ENCODE measurements around the gene INSC. TPM values are rescaled to one million over a fixed set of nuclear protein-coding genes. Genes with fewer than 3 reads are reported as not detected.

Gene INSC
- total and polyA plus RNA-seq, 2 of the 8 experiments (the other 6 are each of a cell fraction or from before 2014, with no cell fraction given), result 0.58 to 0.59 TPM

DNA sequence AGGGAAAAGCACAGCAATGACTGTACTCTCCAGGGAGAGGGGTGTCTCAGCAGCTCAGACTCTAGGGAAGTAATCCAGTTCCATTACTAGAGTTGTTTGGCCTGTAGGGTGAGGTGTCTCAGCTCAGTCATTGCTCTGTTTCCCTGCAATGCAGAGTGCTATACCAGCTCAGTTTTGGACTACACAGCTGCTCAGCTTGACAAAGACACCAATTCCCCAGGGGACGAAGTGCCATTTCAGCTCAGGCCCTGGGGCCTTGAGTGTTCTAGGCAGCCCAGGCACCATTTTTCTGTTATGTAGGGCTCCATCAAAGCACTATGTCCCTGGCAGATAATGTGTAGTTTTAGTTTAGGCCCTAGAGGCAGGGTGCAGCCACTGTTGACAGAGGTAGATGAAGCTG is 23.1 kb upstream of the INSC start:
- no peak overlapping the region for H3K27ac ChIP-seq (ENCODE audit: low read depth, low read length)
- H3K18ac ChIP-seq (ENCODE audit: extremely low read depth, low read length), result no peak overlapping the region
- WGBS, 2 experiments (ENCODE audit: extremely low coverage in 1 of 2, insufficient coverage in 1 of 2, insufficient read length in 1 of 2, insufficient replicate concordance in 2 of 2, low coverage in 1 of 2, low lambda C conversion rate in 2 of 2, missing lambda C conversion rate in 1 of 2), result 100% methylated on average over 1 of the region's 1 CpG; no CpG with 5 or more reads in 1 of the 2 experiments
- no peaks in the 10 kb centered on the region for H3K4me1 ChIP-seq (replicated peaks in 1 of 4; ENCODE audit: control insufficient read depth in 3 of 4, insufficient read depth in 4 of 4, low read length in 3 of 4)
- no peak overlapping the region for H3K4me2 ChIP-seq (ENCODE audit: insufficient read depth in 1 of 2, low read depth in 2 of 2, low read length in 2 of 2)
- H2BK5ac ChIP-seq (ENCODE audit: low read depth, low read length), result no peak overlapping the region
- H3K79me1 ChIP-seq (ENCODE audit: low read depth, low read length), result no peaks in the 10 kb centered on the region
- no peak overlapping the region for H2AFZ ChIP-seq (ENCODE audit: low read length)
- no peak overlapping the region for H3K56ac ChIP-seq (replicated peaks; ENCODE audit: insufficient read length, low read depth, low read length)
- H3K4me3 ChIP-seq (ENCODE audit: extremely low read depth in 1 of 4, insufficient read depth in 2 of 4, low read depth in 3 of 4, low read length in 4 of 4), result no peak overlapping the region
- H2BK20ac ChIP-seq (ENCODE audit: low read length), result no peak overlapping the region
- H2BK120ac ChIP-seq (replicated peaks; ENCODE audit: low read depth, low read length), result no peak overlapping the region
- H4K20me1 ChIP-seq (replicated peaks in 1 of 2; ENCODE audit: control insufficient read depth in 1 of 2, insufficient read depth in 2 of 2, low read length in 2 of 2), result no peaks in the 10 kb centered on the region
- no peak overlapping the region for H2BK12ac ChIP-seq (ENCODE audit: low read depth, low read length)
- DNase-seq (ENCODE audit: low read depth in 1 of 2, low spot score in 2 of 2), result no peak
- no peaks in the 10 kb centered on the region for H3K79me2 ChIP-seq (ENCODE audit: control insufficient read depth in 1 of 2, insufficient read depth in 2 of 2, low read length in 2 of 2)
- H2AK5ac ChIP-seq (ENCODE audit: low read depth, low read length), result no peak overlapping the region
- no peak overlapping the region for H4K91ac ChIP-seq (replicated peaks; ENCODE audit: insufficient read length, low read length)
- POLR2A ChIA-PET (ENCODE audit: partially characterized antibody), result no interaction called here
- H3K4ac ChIP-seq (replicated peaks; ENCODE audit: insufficient read length, low read depth, low read length), result no peak overlapping the region
- no peaks in the 10 kb centered on the region for H3K27me3 ChIP-seq (replicated peaks in 1 of 4; ENCODE audit: control insufficient read depth in 3 of 4, extremely low read depth in 1 of 4, insufficient read depth in 3 of 4, low read length in 3 of 4)
- no peak overlapping the region for H2BK15ac ChIP-seq (ENCODE audit: low read length)
- H3K23me2 ChIP-seq (ENCODE audit: low read depth, low read length), result no peaks in the 10 kb centered on the region
- FAIRE-seq, result no peak
- H4K5ac ChIP-seq (ENCODE audit: insufficient read length, low read depth, low read length), result no peak overlapping the region
- no peak overlapping the region for H3K23ac ChIP-seq (ENCODE audit: insufficient read length)
- H3K9me3 ChIP-seq (ENCODE audit: insufficient read depth in 2 of 2, low read depth in 1 of 2, low read length in 1 of 2), result no peaks in the 10 kb centered on the region; a peak in 1 of 4 replicates
- no peak for TF ChIP-seq RXRA (IDR thresholded peaks at IDR 0.05; ENCODE audit: insufficient read depth, low read depth, low read length)
- H4K8ac ChIP-seq (ENCODE audit: extremely low read depth, insufficient read depth, low read length), result no peak overlapping the region; the same call in 1 of the 2 replicates
- no peak overlapping the region for H3K9ac ChIP-seq (replicated peaks in 1 of 4; ENCODE audit: extremely low read depth in 1 of 4, low read depth in 3 of 4, low read length in 3 of 4)
- CTCF ChIA-PET (ENCODE audit: partially characterized antibody), result interaction anchor here (0.6 to 5.9 kb wide), 14 partner anchors 9 to 1379 kb away, joined by 3 to 36 read pairs (median 4); partner anchors contain the start of gene CALCB
- H3K36me3 ChIP-seq (ENCODE audit: control insufficient read depth in 2 of 4, insufficient read depth in 4 of 4, low read length in 3 of 4), result no peaks in the 10 kb centered on the region
- H3K14ac ChIP-seq (ENCODE audit: insufficient read length), result no peak overlapping the region
